Keratinocyte (primary cell): ENCODE measurements around the gene UBXN11.

ENCODE experiments used
- CTCF ChIP-seq, 3 experiments: IDR thresholded peaks in 1 of 3; conservative IDR thresholded peaks in 1 of 3; optimal IDR thresholded peaks in 1 of 3; 2 replicates in 2 of 3; 3 replicates in 1 of 3; pipeline versions ENCODE3 to v1.5.1; 2011; ENCODE audit warnings: low read length in 3 of 3, mild to moderate bottlenecking in 3 of 3, moderate library complexity in 2 of 3, control low read depth in 1 of 3, inconsistent platforms in 1 of 3; ENCODE audit not compliant: insufficient read depth in 2 of 3; ENCODE audit errors: extremely low read depth in 1 of 3
- EZH2 ChIP-seq: IDR thresholded peaks from one replicate; pipeline ENCODE4 v1.6.1; 2012; ENCODE audit warnings: inconsistent platforms, mild to moderate bottlenecking, low read length, moderate library complexity

GRCh38 chr1:26300578-26301275, 5.7 kb downstream of the UBXN11 start:
- TF ChIP-seq CTCF (optimal IDR thresholded peaks at IDR 0.05 in 1 of 3, IDR thresholded peaks at IDR 0.05 in 1 of 3, conservative IDR thresholded peaks at IDR 0.05 in 1 of 3; ENCODE audit: extremely low read depth in 1 of 3, insufficient read depth in 2 of 3, low read length in 3 of 3) (no peak), EZH2 (no peak)
